GM12878 (cell line): ENCODE measurements around the gene TAAR2. TPM values are rescaled to one million over a fixed set of nuclear protein-coding genes. Genes with fewer than 3 reads are reported as not detected.

Source experiments
- ATAC-seq: fragments of 200-7000 bp; cut with Tn5 transposase; 3 replicates; pipeline ENCODE4 v1.9.1; 2020; ENCODE audit warnings: mild to moderate bottlenecking, moderate library complexity
- BruUV-seq: library from RNA; stranded (reverse); fragments of 400-500 nt; replicated peaks from 2 replicates; lab custom pipeline; 2021; lab: Mats Ljungman, UMichigan
- CTCF ChIA-PET: fragments of 300-600 bp; sonication (Branson Sonifier 250); formaldehyde crosslinking; extraction: SDS; loops from one replicate; lab custom pipeline; 2021; ENCODE audit warnings: inconsistent platforms; lab: Yijun Ruan, JAX
- POLR2A ChIA-PET: fragments of 350-600 bp; formaldehyde crosslinking; extraction: SDS; loops from one replicate; lab custom pipeline; 2021; ENCODE audit warnings: inconsistent platforms; lab: Charles Lee
- RAD21 ChIA-PET: fragments of 300-600 bp; sonication (Branson Sonifier 250); formaldehyde crosslinking; loops from one replicate; lab custom pipeline; 2023; ENCODE audit warnings: antibody characterized with exemption; ENCODE audit not compliant: unreplicated experiment; lab: Charles Lee
- SMC1A ChIA-PET: fragments of 300-600 bp; sonication (Branson Sonifier 250); formaldehyde crosslinking; loops from one replicate; lab custom pipeline; 2023; ENCODE audit not compliant: unreplicated experiment, uncharacterized antibody; lab: Charles Lee
- DNase-seq: peaks from one replicate; pipeline ENCODE4 v3.0.0-alpha.2; 2011; ENCODE audit warnings: low read depth, low spot score
- FAIRE-seq: peaks from 3 replicates; lab custom pipeline; 2011; peaks lifted over from hg19 to GRCh38; lab: Jason Lieb, UNC
- H2AFZ ChIP-seq: 2 replicates; pipeline ENCODE4 v1.6.0; 2011; ENCODE audit warnings: low read depth, low read length, control low read depth; ENCODE audit not compliant: control insufficient read depth
- H3K27ac ChIP-seq: 2 replicates; pipeline ENCODE4 v1.5.1; 2011; ENCODE audit warnings: control low read depth; ENCODE audit not compliant: control insufficient read depth, insufficient read depth
- H3K27me3 ChIP-seq, 2 experiments: replicated peaks in 1 of 2; 2 replicates each; pipeline versions ENCODE4 v1.6.0 to v1.6.1; 2011; ENCODE audit warnings: low read length in 1 of 2; ENCODE audit not compliant: control insufficient read depth in 2 of 2, insufficient read depth in 2 of 2
- H3K36me3 ChIP-seq, 2 experiments: 2 replicates each; pipeline ENCODE4 v1.5.1; 2011; ENCODE audit warnings: low read length in 1 of 2; ENCODE audit not compliant: control insufficient read depth in 2 of 2, insufficient read depth in 2 of 2
- H3K4me1 ChIP-seq: 2 replicates; pipeline ENCODE4 v1.6.1; 2011; ENCODE audit warnings: mild to moderate bottlenecking, low read length, moderate library complexity, mixed read lengths; ENCODE audit not compliant: control insufficient read depth, insufficient read depth
- H3K4me2 ChIP-seq: 2 replicates; pipeline ENCODE4 v1.6.0; 2011; ENCODE audit warnings: control low read depth; ENCODE audit not compliant: control insufficient read depth, insufficient read depth
- H3K4me3 ChIP-seq: fragments of 200-600 bp; sonication (generic); 2 replicates; pipeline ENCODE4 v1.5.1; 2016
- H3K79me2 ChIP-seq: 2 replicates; pipeline ENCODE4 v1.6.0; 2011; ENCODE audit warnings: low read length; ENCODE audit not compliant: control insufficient read depth, insufficient read depth
- H3K9ac ChIP-seq: 2 replicates; pipeline ENCODE4 v1.8.0; 2011; ENCODE audit warnings: low read length, control low read depth, mixed read lengths; ENCODE audit not compliant: control insufficient read depth, insufficient read depth
- H3K9me3 ChIP-seq: replicated peaks from 3 replicates; pipeline ENCODE4 v1.5.1; 2011; ENCODE audit warnings: mild to moderate bottlenecking, low read length; ENCODE audit not compliant: control insufficient read depth, insufficient read depth
- H4K20me1 ChIP-seq: 2 replicates; pipeline ENCODE4 v1.6.0; 2011; ENCODE audit not compliant: control insufficient read depth, insufficient read depth
- CUX1 ChIP-seq: IDR thresholded peaks from 2 replicates; pipeline ENCODE4 v1.6.1; 2012; ENCODE audit warnings: improper control_type of control experiment, low read depth, low read length; ENCODE audit not compliant: insufficient replicate concordance
- EP300 ChIP-seq, 2 experiments: fragments of 150-350 bp in 1 of 2; IDR thresholded peaks; 2 replicates each; pipeline ENCODE4 v1.6.1; 2011 to 2012; ENCODE audit warnings: low read depth in 2 of 2, low read length in 2 of 2, borderline replicate concordance in 1 of 2, improper control_type of control experiment in 1 of 2, inconsistent platforms in 1 of 2; ENCODE audit not compliant: control insufficient read depth in 1 of 2
- FOXK2 ChIP-seq: fragments of 450-650 bp; IDR thresholded peaks from 2 replicates; pipeline ENCODE4 v1.6.1; 2017; ENCODE audit warnings: mild to moderate bottlenecking, moderate library complexity
- LARP7 ChIP-seq: fragments of 450-650 bp; IDR thresholded peaks from 2 replicates; pipeline ENCODE4 v1.6.1; 2017; ENCODE audit warnings: mild to moderate bottlenecking
- NFIC ChIP-seq: IDR thresholded peaks from 2 replicates; pipeline ENCODE4 v1.6.1; 2012; ENCODE audit warnings: low read depth, mild to moderate bottlenecking, inconsistent platforms, low read length, moderate library complexity
- NFYB ChIP-seq: IDR thresholded peaks from 2 replicates; pipeline ENCODE4 v1.6.1; 2011; ENCODE audit warnings: low read depth, mild to moderate bottlenecking, low read length, improper control_type of control experiment, moderate library complexity; ENCODE audit not compliant: insufficient read depth
- NR2F1 ChIP-seq: fragments of 450-650 bp; conservative IDR thresholded peaks from 2 replicates; pipeline ENCODE4 v1.6.1; 2017; ENCODE audit warnings: mild to moderate bottlenecking
- PML ChIP-seq: IDR thresholded peaks from 2 replicates; pipeline ENCODE4 v1.6.1; 2012; ENCODE audit warnings: low read length, inconsistent platforms
- POU2F2 ChIP-seq: IDR thresholded peaks from 3 replicates; pipeline ENCODE4 v1.6.1; 2011; ENCODE audit warnings: low read depth, mild to moderate bottlenecking, low read length, borderline replicate concordance
- RCOR1 ChIP-seq: conservative IDR thresholded peaks from 2 replicates; pipeline ENCODE4 v1.6.1; 2012; ENCODE audit warnings: low read depth, low read length, improper control_type of control experiment
- SMC3 ChIP-seq: IDR thresholded peaks from 2 replicates; pipeline ENCODE4 v1.6.1; 2011; ENCODE audit warnings: low read length, improper control_type of control experiment, borderline replicate concordance
- ZBTB40 ChIP-seq: fragments of 450-650 bp; IDR thresholded peaks from 2 replicates; pipeline ENCODE4 v1.6.1; 2016; ENCODE audit warnings: mild to moderate bottlenecking, moderate library complexity, borderline replicate concordance
- ZNF622 ChIP-seq: fragments of 450-650 bp; IDR thresholded peaks from 2 replicates; pipeline ENCODE4 v1.6.1; 2017; ENCODE audit warnings: mild to moderate bottlenecking, inconsistent platforms
- WGBS: methylation state at CpG from one replicate; pipeline ENCODE4 v1.1.6; 2016; ENCODE audit warnings: low lambda C conversion rate; ENCODE audit not compliant: insufficient replicate concordance, insufficient coverage; ENCODE audit errors: missing lambda C conversion rate; 5-methylcytosine and 5-hydroxymethylcytosine counted together
- in situ Hi-C: fragments of 300-500 bp; cut with MboI; formaldehyde crosslinking; loops from 9 replicates; pipeline ENCODE4 v1.14.3; 2018; ENCODE audit warnings: mixed read lengths
- intact Hi-C: fragments of 100-400 bp; cut with micrococcal nuclease; formaldehyde crosslinking; loops from one replicate; pipeline ENCODE4 v1.14.2; 2022; ENCODE audit not compliant: unreplicated experiment
- polyA plus RNA-seq, 11 experiments: library from polyadenylated mRNA; depleted of rRNA in 4 of 11; unstranded in 6 of 11; stranded (reverse) in 5 of 11; fragments of >200 nt; fragmentation: Nextera tagmentation in 4 of 11; fragmentation: Illumina TruSeq in 1 of 11; extraction: Ambion mirVana in 4 of 11; extraction: Trizol in 1 of 11; gene quantifications; 1 replicate in 1 of 11; 2 replicates in 10 of 11; pipeline versions ENCODE4 v1.2.1 to v1.2.3, GENCODE V29; 2011 to 2016; ENCODE audit warnings: inconsistent platforms in 2 of 11, missing spikeins in 2 of 11, low read depth in 1 of 11
- total RNA-seq, 4 experiments: library from RNA; depleted of rRNA in 3 of 4; stranded (reverse); fragments of >200 nt in 3 of 4; fragmentation: Illumina TruSeq in 1 of 4; extraction: Trizol in 1 of 4; gene quantifications; 2 replicates each; pipeline versions ENCODE4 v1.2.1 to v1.2.3, GENCODE V29; 2013 to 2021

Gene TAAR2
- total and polyA plus RNA-seq, 10 of the 15 experiments (the other 5 are each of a cell fraction or from before 2014, with no cell fraction given), result not detected

- Histone ChIP-seq H3K4me2 (no peak overlapping the region), H3K9me3 (no peaks in the 10 kb centered on the region), H3K36me3 (no peaks in the 10 kb centered on the region), H3K9ac (no peak overlapping the region), H3K4me3 (no peak overlapping the region), H3K79me2 (no peaks in the 10 kb centered on the region), H3K27me3 (no peaks in the 10 kb centered on the region; a peak in 1 of 4 replicates)
- 92% methylated on average over 1 of the region's 1 CpG for WGBS
- intact Hi-C loops, result loop anchor here (10.0 kb wide), 1 partner anchor 380 kb away; no protein-coding TSS in a partner anchor
- ChIA-PET SMC1A (no interaction called here), CTCF (no interaction called here), POLR2A (no interaction called here)
- DNase-seq, result no peak
- no peak for FAIRE-seq
- no peak for TF ChIP-seq LARP7
- no peak for TF ChIP-seq PML
- TF ChIP-seq ZNF622, result no peak
- TF ChIP-seq POU2F2, result no peak
- TF ChIP-seq NR2F1, result no peak
- no peak for TF ChIP-seq CUX1
- TF ChIP-seq RCOR1, result no peak
- no peak for TF ChIP-seq SMC3
- no peak for TF ChIP-seq NFYB
- TF ChIP-seq ZBTB40, result no peak
- no peak for TF ChIP-seq FOXK2
- TF ChIP-seq EP300 (IDR thresholded peaks at IDR 0.05; ENCODE audit: borderline replicate concordance in 1 of 2, control insufficient read depth in 1 of 2, low read depth in 2 of 2, low read length in 2 of 2), result no peak
- TF ChIP-seq NFIC, result no peak
- TF ChIP-seq, all 136 proteins: peak for 0
- in situ Hi-C loops, result no loop called here
- RAD21 ChIA-PET, result no interaction called here
- H4K20me1 ChIP-seq, result no peaks in the 10 kb centered on the region
- no peak overlapping the region for H3K27ac ChIP-seq
- H3K4me1 ChIP-seq, result no peaks in the 10 kb centered on the region
- no peak overlapping the region for H2AFZ ChIP-seq
- ATAC-seq, result no peak
- no TSS peak for BruUV-seq
Measured at GRCh38 chr6:132664309-132665034, 40.4 kb upstream of the TAAR2 start.
